ENCODE data around the gene SCAANT1. TPM values are rescaled to one million over a fixed set of nuclear protein-coding genes. Genes with fewer than 3 reads are reported as not detected.

SCAANT1 gene
- total RNA-seq, 1 donor from 2014 or later, result not detected

DNA sequence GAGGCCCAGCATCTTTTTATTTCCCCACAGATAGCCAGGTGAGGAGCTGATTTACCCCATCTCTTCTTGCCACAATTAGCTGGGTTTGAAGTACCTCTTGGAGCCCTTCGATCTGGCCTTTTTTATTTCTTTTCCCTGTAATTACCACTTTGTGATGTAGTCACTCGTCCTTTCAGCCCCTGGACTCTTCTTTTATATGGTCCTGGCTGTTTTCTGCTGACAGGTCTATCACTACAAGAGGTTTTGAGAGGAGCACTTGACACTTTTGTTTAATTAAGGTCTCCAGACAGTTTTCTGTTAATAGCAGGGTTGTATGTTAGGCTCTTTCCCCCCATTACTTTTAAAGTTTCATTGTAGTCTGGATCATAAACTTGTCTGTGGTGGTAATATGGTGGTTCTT lies 36.7 kb downstream of the SCAANT1 start:
- intact Hi-C loops (cut with micrococcal nuclease), result no loop called here
- Mint-ChIP-seq H3K27me3 (no peaks in the 10 kb centered on the region), H3K36me3 (ENCODE audit: low read depth) (peaks cover 5% of the 10 kb centered on the region), H3K27ac (no peak overlapping the region), H3K4me3 (no peak overlapping the region), H3K9me3 (no peaks in the 10 kb centered on the region), H3K4me1 (peaks cover 40% of the 10 kb centered on the region)
- no peak for DNase-seq

DNA sequence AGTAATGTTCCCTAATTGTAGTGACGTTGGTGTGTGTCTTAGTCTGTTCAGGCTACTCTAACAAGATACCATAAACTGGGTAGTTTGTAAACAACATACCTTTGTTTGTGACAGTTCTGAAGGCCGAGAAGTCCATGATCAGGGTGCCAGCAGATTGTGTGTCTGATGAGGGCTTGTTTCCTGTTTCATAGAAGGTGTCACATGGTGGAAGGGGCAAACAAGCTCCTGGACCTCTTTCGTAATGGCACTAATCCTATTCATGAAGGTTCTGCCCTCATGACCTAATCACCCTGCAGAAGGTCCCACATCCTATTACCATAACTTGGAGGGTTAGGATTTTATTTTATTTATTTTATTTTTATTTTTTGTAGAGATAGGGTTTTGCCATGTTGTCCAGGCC lies 37.4 kb downstream of the SCAANT1 start:
- Mint-ChIP-seq H3K27me3 (no peaks in the 10 kb centered on the region), H3K36me3 (ENCODE audit: low read depth) (peaks cover 5% of the 10 kb centered on the region), H3K27ac (no peak overlapping the region), H3K4me1 (peaks cover 40% of the 10 kb centered on the region), H3K9me3 (no peaks in the 10 kb centered on the region), H3K4me3 (no peak overlapping the region)
- no peak for DNase-seq
- intact Hi-C loops (cut with micrococcal nuclease), result no loop called here

GRCh38 chr3:63872135-63872924 lies 39.9 kb downstream of the SCAANT1 start:
- no peak for DNase-seq
- no peak overlapping the region for H3K27ac Mint-ChIP-seq
- intact Hi-C loops (cut with micrococcal nuclease), result no loop called here
- H3K27me3 Mint-ChIP-seq, result no peaks in the 10 kb centered on the region
- H3K36me3 Mint-ChIP-seq (ENCODE audit: low read depth), result peaks cover 14% of the 10 kb centered on the region
- H3K4me1 Mint-ChIP-seq, result peaks cover 30% of the 10 kb centered on the region
- no peaks in the 10 kb centered on the region for H3K9me3 Mint-ChIP-seq
- H3K4me3 Mint-ChIP-seq, result no peak overlapping the region

DNA sequence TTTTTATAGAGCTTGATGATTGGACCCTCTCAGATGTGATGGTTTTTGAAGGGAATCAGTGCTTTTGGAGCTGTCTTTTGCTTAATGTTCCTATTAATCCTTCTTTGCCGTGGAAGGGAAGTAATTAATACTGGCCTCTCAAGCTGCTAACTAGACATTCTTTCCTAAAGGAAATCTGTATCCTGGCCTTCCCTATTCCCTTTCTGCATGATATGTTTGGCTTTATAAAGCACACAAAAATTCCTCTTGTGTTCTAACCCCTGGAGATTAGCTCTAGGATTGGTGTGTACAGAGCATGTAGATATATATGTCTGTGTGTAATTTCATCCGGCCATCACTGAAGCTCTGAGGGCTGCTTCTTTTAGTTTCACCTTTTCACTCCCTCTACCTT lies 41.6 kb downstream of the SCAANT1 start:
- H3K36me3 Mint-ChIP-seq (ENCODE audit: low read depth), result peaks cover 19% of the 10 kb centered on the region
- intact Hi-C loops (cut with micrococcal nuclease), result no loop called here
- peaks cover 35% of the 10 kb centered on the region for H3K4me1 Mint-ChIP-seq
- H3K9me3 Mint-ChIP-seq, result no peaks in the 10 kb centered on the region
- H3K27me3 Mint-ChIP-seq, result no peaks in the 10 kb centered on the region
- no peak overlapping the region for H3K4me3 Mint-ChIP-seq
- H3K27ac Mint-ChIP-seq, result no peak overlapping the region
- no peak for DNase-seq

- H3K4me3 Mint-ChIP-seq, result no peak overlapping the region
- peaks cover 22% of the 10 kb centered on the region for H3K36me3 Mint-ChIP-seq (ENCODE audit: low read depth)
- intact Hi-C loops (cut with micrococcal nuclease), result no loop called here
- no peak for DNase-seq
- H3K9me3 Mint-ChIP-seq, result no peaks in the 10 kb centered on the region
- no peaks in the 10 kb centered on the region for H3K27me3 Mint-ChIP-seq
- peaks cover 37% of the 10 kb centered on the region for H3K4me1 Mint-ChIP-seq
- H3K27ac Mint-ChIP-seq, result no peak overlapping the region
Measured at GRCh38 chr3:63869940-63870614, 42.1 kb downstream of the SCAANT1 start.

- intact Hi-C loops (cut with micrococcal nuclease), result no loop called here
- H3K27ac Mint-ChIP-seq, result no peak overlapping the region
- peaks cover 33% of the 10 kb centered on the region for H3K36me3 Mint-ChIP-seq (ENCODE audit: low read depth)
- H3K4me1 Mint-ChIP-seq, result peaks cover 41% of the 10 kb centered on the region
- H3K27me3 Mint-ChIP-seq, result no peaks in the 10 kb centered on the region
- H3K4me3 Mint-ChIP-seq, result no peak overlapping the region
- no peaks in the 10 kb centered on the region for H3K9me3 Mint-ChIP-seq
- DNase-seq, result no peak
Measured at GRCh38 chr3:63867225-63867624, 45.0 kb downstream of the SCAANT1 start.

GRCh38 chr3:63864965-63865327 lies 47.2 kb downstream of the SCAANT1 start:
- peaks cover 42% of the 10 kb centered on the region for H3K4me1 Mint-ChIP-seq
- no peaks in the 10 kb centered on the region for H3K9me3 Mint-ChIP-seq
- no peak for DNase-seq
- peak overlapping the region; percentile 91 for H3K27ac Mint-ChIP-seq
- intact Hi-C loops (cut with micrococcal nuclease), result loop anchor here (1.0 to 5.0 kb wide), 6 partner anchors 14 to 158 kb away; partner anchors contain the start of gene PSMD6
- no peaks in the 10 kb centered on the region for H3K27me3 Mint-ChIP-seq
- peak overlapping the region; percentile 94 for H3K4me3 Mint-ChIP-seq
- H3K36me3 Mint-ChIP-seq (ENCODE audit: low read depth), result peaks cover 31% of the 10 kb centered on the region

GRCh38 chr3:63864008-63864964 lies 47.9 kb downstream of the SCAANT1 start:
- intact Hi-C loops (cut with micrococcal nuclease), result loop anchor here (1.0 to 5.0 kb wide), 6 partner anchors 15 to 159 kb away; partner anchors contain the start of gene PSMD6
- H3K9me3 Mint-ChIP-seq, result no peaks in the 10 kb centered on the region
- peaks cover 31% of the 10 kb centered on the region for H3K36me3 Mint-ChIP-seq (ENCODE audit: low read depth)
- H3K4me1 Mint-ChIP-seq, result peaks cover 46% of the 10 kb centered on the region
- peak; percentile 85 for DNase-seq
- peak overlapping the region; percentile 94 for H3K4me3 Mint-ChIP-seq
- no peaks in the 10 kb centered on the region for H3K27me3 Mint-ChIP-seq
- H3K27ac Mint-ChIP-seq, result peak overlapping the region; percentile 91

DNA sequence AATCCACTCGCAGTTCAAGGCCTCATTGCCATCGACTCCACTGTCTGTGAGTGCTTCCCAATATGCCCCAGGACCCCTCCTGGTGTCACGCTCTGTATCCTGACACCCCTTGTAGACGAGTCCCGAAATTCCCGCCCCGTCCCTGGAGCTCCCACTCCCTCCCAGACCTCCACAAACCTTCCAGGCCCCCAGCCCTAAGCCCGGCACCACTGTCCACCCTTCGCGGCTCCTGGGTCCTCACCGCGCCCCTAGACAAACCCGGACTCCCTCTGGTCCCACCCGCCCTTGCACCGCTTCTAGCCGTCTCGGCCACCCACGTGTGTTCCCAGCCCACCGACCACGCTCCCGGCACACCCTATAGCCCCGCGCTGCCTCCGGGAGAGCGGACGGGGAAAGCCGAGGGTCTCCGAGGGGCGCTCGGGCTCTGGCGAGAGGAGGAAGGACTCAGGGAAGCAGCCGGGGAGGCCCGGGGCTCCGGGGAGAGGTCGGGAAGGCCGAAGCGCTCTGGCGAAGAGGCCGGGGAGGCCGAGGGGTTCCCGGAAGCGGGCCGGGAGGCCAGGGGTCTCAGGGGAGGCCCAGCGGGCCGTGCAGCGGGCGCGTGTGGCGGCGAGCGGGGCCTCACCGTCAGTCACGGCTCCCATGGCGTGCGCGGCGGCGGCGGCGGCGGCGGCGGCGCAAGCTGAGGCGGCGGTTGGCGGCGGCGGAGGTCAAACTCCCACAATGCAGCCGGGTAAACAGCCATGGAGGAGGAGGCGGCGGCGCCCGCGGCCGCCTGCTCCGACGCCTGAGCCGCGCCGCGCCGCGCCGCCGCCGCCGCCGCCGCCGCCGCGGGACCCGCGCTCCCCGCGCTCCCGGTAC lies 48.8 kb downstream of the SCAANT1 start, which contains the start of the genes ATXN7 and THOC7:
Gene ATXN7 (plus strand): TSS at position 718 of the 858 bp plus-strand sequence. CDS start 48,732 bp downstream, outside the sequence.
Gene THOC7 (minus strand): TSS at position 656 of the 858 bp plus-strand sequence. CDS start 15 bp downstream, at position 641.
- Mint-ChIP-seq H3K27ac (peak within 1 kb of the TSS; percentile 98), H3K4me3 (peak within 1 kb of the TSS; percentile 94), H3K9me3 (no peaks in the 10 kb centered on the region), H3K4me1 (peaks cover 47% of the 10 kb centered on the region), H3K36me3 (ENCODE audit: low read depth) (peaks cover 27% of the 10 kb centered on the region), H3K27me3 (no peaks in the 10 kb centered on the region)
- DNase-seq, result peak; percentile 94
- intact Hi-C loops (cut with micrococcal nuclease), result loop anchor here (1.0 to 5.0 kb wide), 6 partner anchors 15 to 160 kb away; partner anchors contain the start of gene PSMD6

- Mint-ChIP-seq H3K4me3 (peak overlapping the region; percentile 91), H3K4me1 (peaks cover 43% of the 10 kb centered on the region), H3K36me3 (ENCODE audit: low read depth) (peaks cover 23% of the 10 kb centered on the region), H3K27ac (peak overlapping the region; percentile 98), H3K9me3 (no peaks in the 10 kb centered on the region), H3K27me3 (no peaks in the 10 kb centered on the region)
- DNase-seq, result no peak
- intact Hi-C loops (cut with micrococcal nuclease), result loop anchor here (5.0 kb wide), 3 partner anchors 35 to 130 kb away; no protein-coding TSS in a partner anchor
Measured at GRCh38 chr3:63862804-63863149, 49.4 kb downstream of the SCAANT1 start.
